Esophagus (tissue), 2 donors: ENCODE measurements around the gene CCDC187. TPM values are rescaled to one million over a fixed set of nuclear protein-coding genes. Genes with fewer than 3 reads are reported as not detected.

Source experiments
- H3K27ac ChIP-seq, 2 donors: one replicate each; pipeline ENCODE4 v1.5.1; 2013; ENCODE audit warnings: low read depth in 2 of 2, mild to moderate bottlenecking in 2 of 2, inconsistent platforms in 1 of 2, low read length in 1 of 2, moderate library complexity in 1 of 2
- H3K27me3 ChIP-seq, 2 donors: one replicate each; pipeline ENCODE4 v1.6.1; 2013; ENCODE audit warnings: low read length in 2 of 2, control low read depth in 1 of 2, mild to moderate bottlenecking in 1 of 2; ENCODE audit not compliant: insufficient read depth in 2 of 2, control insufficient read depth in 1 of 2
- H3K36me3 ChIP-seq, 2 donors: one replicate each; pipeline ENCODE4 v1.6.1; 2013; ENCODE audit warnings: low read length in 1 of 2; ENCODE audit not compliant: control insufficient read depth in 2 of 2, insufficient read depth in 2 of 2
- H3K4me1 ChIP-seq, 2 donors: one replicate each; pipeline ENCODE4 v1.6.1; 2013; ENCODE audit warnings: low read length in 1 of 2; ENCODE audit not compliant: control insufficient read depth in 2 of 2, insufficient read depth in 2 of 2
- H3K4me3 ChIP-seq, 2 donors: one replicate each; pipeline ENCODE4 v1.5.1; 2013; ENCODE audit warnings: low read length in 2 of 2, mild to moderate bottlenecking in 2 of 2, low read depth in 1 of 2, moderate library complexity in 1 of 2
- H3K9me3 ChIP-seq, 2 donors: one replicate each; pipeline ENCODE4 v1.6.1; 2013; ENCODE audit warnings: mild to moderate bottlenecking in 2 of 2, low read depth in 1 of 2, low read length in 1 of 2, moderate library complexity in 1 of 2; ENCODE audit not compliant: control insufficient read depth in 2 of 2, insufficient read depth in 1 of 2
- WGBS, 2 donors: extraction: QIAGEN DNeasy Blood & Tissue Kit; methylation state at CpG; one replicate each; pipeline ENCODE4 v1.1.7; 2013; 5-methylcytosine and 5-hydroxymethylcytosine counted together
- polyA plus RNA-seq, 2 donors: library from polyadenylated mRNA; stranded (reverse); fragments of 200-250 nt; gene quantifications; one replicate each; pipeline ENCODE4 v1.2.3, GENCODE V29; 2013
- donor health status: healthy with polysubstance abuse.
- donor health status: Bipolar disorder and iron deficiency.

CCDC187 gene
- polyA plus RNA-seq, 2 donors: not detected

GRCh38 chr9:136346157-136346481 lies 42.2 kb upstream of the CCDC187 start:
- Histone ChIP-seq H3K4me1 (peaks cover 7 to 22% of the 10 kb centered on the region in 2 donors), H3K9me3 (no peaks in the 10 kb centered on the region), H3K27ac (no peak overlapping the region), H3K27me3 (no peaks in the 10 kb centered on the region), H3K4me3 (no peak overlapping the region), H3K36me3 (no peaks in the 10 kb centered on the region)
- WGBS, 2 donors: 47 to 51% methylated on average over 9 to 10 of the region's 10 CpGs

- H3K4me3 ChIP-seq: no peak overlapping the region
- H3K4me1 ChIP-seq: peaks cover 7 to 22% of the 10 kb centered on the region in 2 donors
- no peaks in the 10 kb centered on the region for H3K27me3 ChIP-seq
- 28 to 40% methylated on average over 39 to 43 of the region's 43 CpGs for WGBS, 2 donors
- no peaks in the 10 kb centered on the region for H3K9me3 ChIP-seq
- H3K36me3 ChIP-seq: no peaks in the 10 kb centered on the region
- peak overlapping the region in 1 of 2 donors; percentile 17 for H3K27ac ChIP-seq
Measured at GRCh38 chr9:136345281-136346156, 41.6 kb upstream of the CCDC187 start.

GRCh38 chr9:136344544-136345280 lies 40.8 kb upstream of the CCDC187 start:
- H3K4me1 ChIP-seq: peaks cover 7 to 22% of the 10 kb centered on the region in 2 donors
- no peak overlapping the region for H3K4me3 ChIP-seq
- no peak overlapping the region for H3K27ac ChIP-seq
- H3K36me3 ChIP-seq: no peaks in the 10 kb centered on the region
- no peaks in the 10 kb centered on the region for H3K27me3 ChIP-seq
- WGBS, 2 donors: 60 to 64% methylated on average over 21 of the region's 21 CpGs
- no peaks in the 10 kb centered on the region for H3K9me3 ChIP-seq

- H3K4me3 ChIP-seq: no peak overlapping the region
- H3K4me1 ChIP-seq: peaks cover 7 to 22% of the 10 kb centered on the region in 2 donors
- 93% methylated on average over 24 of the region's 24 CpGs for WGBS, 2 donors
- H3K27ac ChIP-seq: no peak overlapping the region
- no peaks in the 10 kb centered on the region for H3K9me3 ChIP-seq
- H3K36me3 ChIP-seq: no peaks in the 10 kb centered on the region
- no peaks in the 10 kb centered on the region for H3K27me3 ChIP-seq
Measured at GRCh38 chr9:136343884-136344269, 40.0 kb upstream of the CCDC187 start.

GRCh38 chr9:136343121-136343883 lies 39.4 kb upstream of the CCDC187 start:
- H3K4me1 ChIP-seq: peaks cover 7 to 22% of the 10 kb centered on the region in 2 donors
- H3K27me3 ChIP-seq: no peaks in the 10 kb centered on the region
- H3K36me3 ChIP-seq: no peaks in the 10 kb centered on the region
- no peak overlapping the region for H3K4me3 ChIP-seq
- 61 to 69% methylated on average over 22 to 23 of the region's 23 CpGs for WGBS, 2 donors
- H3K9me3 ChIP-seq: no peaks in the 10 kb centered on the region
- no peak overlapping the region for H3K27ac ChIP-seq

GRCh38 chr9:136342181-136343120 lies 38.6 kb upstream of the CCDC187 start:
- Histone ChIP-seq H3K4me3 (peak overlapping the region; percentile 21 to 25), H3K27me3 (no peaks in the 10 kb centered on the region), H3K9me3 (no peaks in the 10 kb centered on the region), H3K27ac (no peak overlapping the region), H3K36me3 (peaks cover 0 to 2% of the 10 kb centered on the region in 2 donors), H3K4me1 (peaks cover 7 to 22% of the 10 kb centered on the region in 2 donors)
- 14 to 19% methylated on average over 56 to 60 of the region's 60 CpGs for WGBS, 2 donors

- Histone ChIP-seq H3K9me3 (no peaks in the 10 kb centered on the region), H3K36me3 (peaks cover 0 to 6% of the 10 kb centered on the region in 2 donors), H3K27me3 (no peaks in the 10 kb centered on the region), H3K4me3 (no peak overlapping the region), H3K4me1 (peaks cover 7 to 22% of the 10 kb centered on the region in 2 donors), H3K27ac (no peak overlapping the region)
- 72 to 74% methylated on average over 9 to 10 of the region's 10 CpGs for WGBS, 2 donors
Measured at GRCh38 chr9:136341769-136342168, 37.9 kb upstream of the CCDC187 start.

- Histone ChIP-seq H3K4me1 (peaks cover 7 to 21% of the 10 kb centered on the region in 2 donors), H3K9me3 (no peaks in the 10 kb centered on the region), H3K27ac (no peak overlapping the region), H3K27me3 (no peaks in the 10 kb centered on the region), H3K36me3 (peaks cover 0 to 6% of the 10 kb centered on the region in 2 donors), H3K4me3 (no peak overlapping the region)
- 84 to 87% methylated on average over 16 to 18 of the region's 18 CpGs for WGBS, 2 donors
Measured at GRCh38 chr9:136341042-136341655, 37.3 kb upstream of the CCDC187 start.
